Upper lobe of left lung (tissue), 6 donors: ENCODE data around the gene CACHD1. TPM values are rescaled to one million over a fixed set of nuclear protein-coding genes. Genes with fewer than 3 reads are reported as not detected.
A peak's percentile ranks its signal among the peaks of the same experiment; 100 is the strongest.

Experiments
- ATAC-seq, 2 donors: fragments of 200-7000 bp; cut with Tn5 transposase; one replicate each; pipeline ENCODE4 v1.9.1; 2022; ENCODE audit warnings: mild to moderate bottlenecking in 2 of 2, moderate library complexity in 2 of 2; ENCODE audit not compliant: low FRiP score in 2 of 2
- DNase-seq, 2 donors: peaks; one replicate each; pipeline ENCODE4 v3.0.0-alpha.2; 2019 to 2020
- H3K27ac ChIP-seq, 4 donors: fragments of 200-600 bp; sonication (generic); one replicate each; pipeline ENCODE4 v1.5.1; 2016 to 2019
- H3K27me3 ChIP-seq, 4 donors: fragments of 200-600 bp; sonication (generic); one replicate each; pipeline ENCODE4 v1.5.1; 2017 to 2019
- H3K36me3 ChIP-seq, 4 donors: fragments of 200-600 bp; sonication (generic); one replicate each; pipeline ENCODE4 v1.5.1; 2016 to 2019
- H3K4me1 ChIP-seq, 4 donors: fragments of 200-600 bp; sonication (generic); one replicate each; pipeline ENCODE4 v1.5.1; 2018 to 2019
- H3K4me3 ChIP-seq, 4 donors: fragments of 200-600 bp; sonication (generic); one replicate each; pipeline ENCODE4 v1.5.1; 2017 to 2019; ENCODE audit warnings: mild to moderate bottlenecking in 2 of 4, moderate library complexity in 1 of 4
- H3K9me3 ChIP-seq, 4 donors: fragments of 200-600 bp; sonication (generic); one replicate each; pipeline ENCODE4 v1.5.1; 2018 to 2019
- EP300 ChIP-seq, 4 donors: sonication (generic); formaldehyde crosslinking; IDR thresholded peaks; one replicate each; pipeline ENCODE4 v1.5.1; 2017; ENCODE audit warnings: antibody characterized with exemption in 4 of 4, control low read depth in 2 of 4
- POLR2A ChIP-seq, 4 donors: fragments of 450-650 bp; IDR thresholded peaks; one replicate each; pipeline ENCODE4 v1.5.1; 2016 to 2017; ENCODE audit warnings: antibody characterized with exemption in 4 of 4, mild to moderate bottlenecking in 2 of 4
- POLR2AphosphoS5 ChIP-seq, 2 donors: sonication (generic); formaldehyde crosslinking; IDR thresholded peaks; one replicate each; pipeline ENCODE4 v1.5.1; 2017; ENCODE audit warnings: antibody characterized with exemption in 2 of 2
- WGBS, 2 donors: methylation state at CpG; one replicate each; pipeline ENCODE4 v1.1.5; 2017 to 2018; 5-methylcytosine and 5-hydroxymethylcytosine counted together
- total RNA-seq, 6 donors: library from RNA; depleted of rRNA in 4 of 6; stranded (reverse); fragments of >200 nt in 4 of 6; gene quantifications; one replicate each; pipeline versions ENCODE4 v1.1.0 to v1.2.1, GENCODE V29; 2016 to 2021
- TF ChIP-seq, protein P1 (sequence below), 6 experiments: fragments of 450-650 bp in 4 of 6; fragments of 200-600 bp in 2 of 6; sonication (generic) in 2 of 6; IDR thresholded peaks; one replicate each; pipeline ENCODE4 v1.5.1; 2016 to 2019; ENCODE audit warnings: antibody characterized with exemption in 6 of 6
- donor health status: DM: no; HTN: no; CAD: no; lungs with moderate emphysema.
- donor health status: DM: no; HTN: yes; CAD: no; lungs with severe emphysema.

The CACHD1 gene
- total RNA-seq, 6 donors from 2014 or later = 7.3 to 26.3 (median 22.9) TPM

DNA sequence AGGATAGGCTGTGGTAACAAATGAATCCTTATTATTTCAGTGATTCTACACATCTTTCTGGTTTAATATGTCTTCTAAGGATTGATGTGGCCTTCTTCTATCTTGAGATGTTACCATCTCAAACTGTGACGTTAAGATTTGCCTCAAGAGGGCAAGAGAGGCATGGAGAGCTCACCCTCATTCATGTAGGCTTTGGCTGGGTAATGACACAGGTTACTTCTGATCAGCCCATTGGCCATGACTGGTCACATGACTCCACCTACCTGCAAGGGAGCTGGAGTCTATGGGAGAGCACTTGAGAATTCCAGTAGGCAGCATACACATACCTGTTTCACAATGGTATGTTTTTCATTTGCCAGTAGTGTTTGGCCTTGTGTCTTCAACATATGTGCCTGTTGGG is 30.0 kb downstream of the CACHD1 start:
- Histone ChIP-seq H3K27ac (no peak overlapping the region), H3K36me3 (no peaks in the 10 kb centered on the region), H3K4me3 (no peak overlapping the region), H3K27me3 (no peaks in the 10 kb centered on the region), H3K4me1 (peaks cover 5 to 19% (median 12%) of the 10 kb centered on the region in 4 donors), H3K9me3 (no peaks in the 10 kb centered on the region)
- 65 to 75% methylated on average over 1 of the region's 1 CpG for WGBS, 2 donors
- TF ChIP-seq, protein P1, sequence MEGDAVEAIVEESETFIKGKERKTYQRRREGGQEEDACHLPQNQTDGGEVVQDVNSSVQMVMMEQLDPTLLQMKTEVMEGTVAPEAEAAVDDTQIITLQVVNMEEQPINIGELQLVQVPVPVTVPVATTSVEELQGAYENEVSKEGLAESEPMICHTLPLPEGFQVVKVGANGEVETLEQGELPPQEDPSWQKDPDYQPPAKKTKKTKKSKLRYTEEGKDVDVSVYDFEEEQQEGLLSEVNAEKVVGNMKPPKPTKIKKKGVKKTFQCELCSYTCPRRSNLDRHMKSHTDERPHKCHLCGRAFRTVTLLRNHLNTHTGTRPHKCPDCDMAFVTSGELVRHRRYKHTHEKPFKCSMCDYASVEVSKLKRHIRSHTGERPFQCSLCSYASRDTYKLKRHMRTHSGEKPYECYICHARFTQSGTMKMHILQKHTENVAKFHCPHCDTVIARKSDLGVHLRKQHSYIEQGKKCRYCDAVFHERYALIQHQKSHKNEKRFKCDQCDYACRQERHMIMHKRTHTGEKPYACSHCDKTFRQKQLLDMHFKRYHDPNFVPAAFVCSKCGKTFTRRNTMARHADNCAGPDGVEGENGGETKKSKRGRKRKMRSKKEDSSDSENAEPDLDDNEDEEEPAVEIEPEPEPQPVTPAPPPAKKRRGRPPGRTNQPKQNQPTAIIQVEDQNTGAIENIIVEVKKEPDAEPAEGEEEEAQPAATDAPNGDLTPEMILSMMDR (IDR thresholded peaks at IDR 0.05) = no peak
- DNase-seq (no peak), ATAC-seq (no peak)

DNA sequence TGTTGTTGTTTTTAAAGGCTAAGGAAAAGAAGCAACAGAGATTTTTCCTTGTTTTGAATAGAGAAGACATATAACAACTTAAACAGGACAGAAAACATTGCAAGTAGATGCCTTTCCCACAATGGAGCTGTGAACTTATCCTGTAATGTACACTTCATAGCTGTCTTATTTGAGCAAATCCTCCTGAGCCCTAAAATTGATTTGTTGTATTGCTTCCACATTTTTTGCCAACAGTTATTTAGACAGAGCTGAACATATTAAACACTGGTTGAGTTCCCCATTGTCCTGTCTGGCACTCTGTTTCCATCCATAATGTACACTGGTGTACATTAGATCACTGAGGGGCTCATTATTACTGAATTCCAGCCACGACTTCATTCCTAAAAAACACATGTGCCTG is 32.2 kb downstream of the CACHD1 start:
- no peaks in the 10 kb centered on the region for H3K36me3 ChIP-seq
- DNase-seq = no peak
- ATAC-seq = no peak
- peaks cover 7 to 30% (median 18%) of the 10 kb centered on the region in 4 donors for H3K4me1 ChIP-seq
- TF ChIP-seq POLR2A (IDR thresholded peaks at IDR 0.05) (no peak), EP300 (IDR thresholded peaks at IDR 0.05) (no peak), POLR2AphosphoS5 (IDR thresholded peaks at IDR 0.05) (no peak)
- TF ChIP-seq, protein P1 (IDR thresholded peaks at IDR 0.05) = no peak
- no peaks in the 10 kb centered on the region for H3K27me3 ChIP-seq
- H3K27ac ChIP-seq = no peak overlapping the region
- H3K9me3 ChIP-seq = no peaks in the 10 kb centered on the region
- H3K4me3 ChIP-seq = no peak overlapping the region
- 58 to 71% methylated on average over 1 of the region's 1 CpG for WGBS, 2 donors

DNA sequence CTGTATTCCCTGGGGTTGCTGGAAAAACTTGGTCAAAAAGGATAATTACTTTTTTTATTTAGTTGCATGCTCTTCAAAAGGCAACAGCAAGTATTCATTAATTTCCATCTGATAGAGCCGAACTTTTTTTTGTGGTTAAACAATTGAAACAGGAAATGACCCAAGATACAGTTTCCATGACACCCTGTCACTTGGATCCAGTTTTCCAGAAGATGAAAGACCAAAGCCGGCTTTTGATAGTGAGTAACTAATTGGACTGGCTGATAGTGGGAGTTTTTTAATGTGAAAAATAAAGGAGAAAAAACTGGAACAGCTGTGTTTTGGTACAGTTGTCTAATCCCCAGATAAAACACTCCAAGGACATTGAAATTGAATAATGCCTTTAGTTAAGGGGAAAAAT is 33.0 kb downstream of the CACHD1 start:
- H3K4me1 ChIP-seq = peaks cover 7 to 30% (median 18%) of the 10 kb centered on the region in 4 donors
- H3K27me3 ChIP-seq = no peaks in the 10 kb centered on the region
- ATAC-seq (peak in 1 of 2 donors; percentile 35), DNase-seq (no peak)
- H3K4me3 ChIP-seq = no peak overlapping the region
- H3K36me3 ChIP-seq = no peaks in the 10 kb centered on the region
- no peaks in the 10 kb centered on the region for H3K9me3 ChIP-seq
- H3K27ac ChIP-seq = no peak overlapping the region
- WGBS, 2 donors = 29 to 46% methylated on average over 2 of the region's 2 CpGs
- TF ChIP-seq POLR2A (IDR thresholded peaks at IDR 0.05) = no peak
- TF ChIP-seq, protein P1 (IDR thresholded peaks at IDR 0.05) = no peak

DNA sequence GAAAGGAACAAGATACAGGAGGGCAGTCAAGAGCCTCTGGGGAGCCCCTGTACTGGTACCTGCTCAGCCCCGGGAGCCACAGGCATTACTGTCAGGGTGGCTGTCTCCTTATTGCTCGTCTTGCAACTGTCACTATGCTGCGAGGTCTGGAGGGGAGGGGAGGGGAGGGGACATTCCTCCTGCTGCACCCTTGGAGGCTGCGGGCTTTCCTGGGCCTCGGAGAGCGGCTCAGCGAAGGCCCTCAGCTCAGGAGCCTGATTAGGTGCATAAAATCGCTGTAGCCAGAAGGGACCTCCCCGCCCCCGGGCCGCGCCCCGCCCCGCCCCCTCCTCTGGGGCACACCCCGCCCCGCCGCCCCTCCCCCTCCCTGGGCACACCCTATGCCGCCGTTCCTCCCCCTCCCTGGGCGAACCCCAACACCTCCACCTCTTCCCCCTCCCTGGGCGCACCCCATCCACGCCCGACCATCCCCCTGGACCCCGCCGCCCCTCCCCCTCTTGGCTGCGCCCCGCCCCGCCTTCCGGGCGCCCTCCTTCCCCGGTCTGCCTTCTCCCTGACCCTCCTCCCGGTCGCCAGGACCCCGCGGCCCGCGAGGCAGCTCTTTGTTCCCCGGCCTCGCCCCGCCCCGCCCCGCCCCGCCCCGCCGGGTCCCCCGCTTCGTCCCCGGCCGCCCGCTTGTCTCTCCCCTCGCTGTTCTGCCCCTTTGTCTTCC is 35.5 kb downstream of the CACHD1 start:
- peak; percentile 48 to 72 for ATAC-seq
- no peaks in the 10 kb centered on the region for H3K9me3 ChIP-seq
- H3K36me3 ChIP-seq = no peaks in the 10 kb centered on the region
- H3K27ac ChIP-seq = peak overlapping the region in 3 of 4 donors; percentile 25 to 83 (median 74)
- 1 to 3% methylated on average over 15 to 19 of the region's 51 CpGs for WGBS, 2 donors
- TF ChIP-seq EP300 (IDR thresholded peaks at IDR 0.05) (no peak), POLR2AphosphoS5 (IDR thresholded peaks at IDR 0.05) (no peak), POLR2A (IDR thresholded peaks at IDR 0.05) (no peak)
- TF ChIP-seq, protein P1 (IDR thresholded peaks at IDR 0.05) = no peak
- peaks cover 7 to 30% (median 18%) of the 10 kb centered on the region in 4 donors for H3K4me1 ChIP-seq
- H3K27me3 ChIP-seq = no peaks in the 10 kb centered on the region
- peak overlapping the region; percentile 11 to 54 (median 50) for H3K4me3 ChIP-seq
- DNase-seq = peak; percentile 68 to 89
